Activated T-cell treated with anti-CD3 and anti-CD28 coated beads, Interleukin-2, amount 50 U/mL, for 24 hours (primary cell): ENCODE measurements around the gene ENC1.
"Not testable (repeated sequence)": the region's sequence is repeated elsewhere in the genome, so short reads cannot be mapped to it uniquely, and the experiment has no call there.

Experiments
- DNase-seq: peaks from one replicate; pipeline ENCODE4 v3.0.0-alpha.2; 2020
- H3K27ac Mint-ChIP-seq: 2 replicates; pipeline ENCODE4 v1.8.0; 2020; ENCODE audit warnings: mild to moderate bottlenecking, mixed read lengths
- H3K27me3 Mint-ChIP-seq: 2 replicates; pipeline ENCODE4 v1.8.0; 2020; ENCODE audit warnings: mixed read lengths
- H3K36me3 Mint-ChIP-seq: 2 replicates; pipeline ENCODE4 v1.8.0; 2020; ENCODE audit warnings: low read depth, mixed read lengths
- H3K4me1 Mint-ChIP-seq: 2 replicates; pipeline ENCODE4 v1.8.0; 2020; ENCODE audit warnings: low read depth, mixed read lengths
- H3K4me3 Mint-ChIP-seq: 2 replicates; pipeline ENCODE4 v1.8.0; 2020; ENCODE audit warnings: mild to moderate bottlenecking, moderate library complexity, mixed read lengths
- H3K9me3 Mint-ChIP-seq: 2 replicates; pipeline ENCODE4 v1.8.0; 2020; ENCODE audit warnings: mixed read lengths

Gene ENC1

GRCh38 chr5:74640450-74640953 is at the start of gene ENC1:
Gene ENC1, minus strand, starts transcription at chr5:74640728. Its CDS starts 4,243 bp downstream, at chr5:74636485.
- Mint-ChIP-seq H3K27me3 (peaks cover 77% of the 10 kb centered on the region), H3K9me3 (no peaks in the 10 kb centered on the region), H3K36me3 (peaks cover 4% of the 10 kb centered on the region), H3K4me3 (peak within 1 kb of the TSS; percentile 80), H3K27ac (no peak within 1 kb of the TSS), H3K4me1 (peaks cover 39% of the 10 kb centered on the region)
- DNase-seq = peak; percentile 84

GRCh38 chr5:74686962-74687751 is 46.6 kb upstream of the ENC1 start:
- DNase-seq = no peak
- Mint-ChIP-seq H3K27me3 (no peaks in the 10 kb centered on the region), H3K36me3 (peaks cover 46% of the 10 kb centered on the region), H3K4me3 (peak overlapping the region; percentile 78), H3K9me3 (no peaks in the 10 kb centered on the region), H3K27ac (no peak overlapping the region), H3K4me1 (peaks cover 25% of the 10 kb centered on the region)

- Mint-ChIP-seq H3K36me3 (peaks cover 36% of the 10 kb centered on the region), H3K9me3 (no peaks in the 10 kb centered on the region), H3K4me3 (peak overlapping the region; percentile 78), H3K27ac (peak overlapping the region; percentile 70), H3K27me3 (no peaks in the 10 kb centered on the region), H3K4me1 (peaks cover 25% of the 10 kb centered on the region)
- DNase-seq = peak; percentile 35
Observed at GRCh38 chr5:74685979-74686631, 45.6 kb upstream of the ENC1 start.

- H3K9me3 Mint-ChIP-seq = no peaks in the 10 kb centered on the region
- peaks cover 27% of the 10 kb centered on the region for H3K36me3 Mint-ChIP-seq
- peaks cover 25% of the 10 kb centered on the region for H3K4me1 Mint-ChIP-seq
- peak within 1 kb of the TSS; percentile 82 for H3K27ac Mint-ChIP-seq
- peak; percentile 90 for DNase-seq
- H3K27me3 Mint-ChIP-seq = no peaks in the 10 kb centered on the region
- H3K4me3 Mint-ChIP-seq = peak within 1 kb of the TSS; percentile 78
Observed at GRCh38 chr5:74684900-74685851, 44.6 kb upstream of the ENC1 start, which contains the start of gene HEXB. Gene HEXB, plus strand, starts transcription at chr5:74685233. Its CDS starts 28 bp downstream, at chr5:74685261.

- no peaks in the 10 kb centered on the region for H3K9me3 Mint-ChIP-seq
- no peak overlapping the region for H3K4me3 Mint-ChIP-seq
- H3K27me3 Mint-ChIP-seq = peaks cover 6% of the 10 kb centered on the region
- no peaks in the 10 kb centered on the region for H3K36me3 Mint-ChIP-seq
- peaks cover 3% of the 10 kb centered on the region for H3K4me1 Mint-ChIP-seq
- no peak for DNase-seq
- H3K27ac Mint-ChIP-seq = no peak overlapping the region
Observed at GRCh38 chr5:74679966-74680365, 39.4 kb upstream of the ENC1 start.

- not testable (repeated sequence) for H3K4me3 Mint-ChIP-seq, H3K36me3 Mint-ChIP-seq, H3K27me3 Mint-ChIP-seq, DNase-seq, H3K9me3 Mint-ChIP-seq, H3K27ac Mint-ChIP-seq, H3K4me1 Mint-ChIP-seq
Observed at GRCh38 chr5:74679300-74679699, 38.8 kb upstream of the ENC1 start.

GRCh38 chr5:74678123-74678522 is 37.6 kb upstream of the ENC1 start:
- H3K36me3 Mint-ChIP-seq, H3K4me1 Mint-ChIP-seq, DNase-seq, H3K27ac Mint-ChIP-seq, H3K4me3 Mint-ChIP-seq, H3K9me3 Mint-ChIP-seq: not testable (repeated sequence)
- peaks cover 11% of the 10 kb centered on the region for H3K27me3 Mint-ChIP-seq

- not testable (repeated sequence) for H3K9me3 Mint-ChIP-seq, DNase-seq, H3K4me1 Mint-ChIP-seq, H3K4me3 Mint-ChIP-seq, H3K36me3 Mint-ChIP-seq, H3K27ac Mint-ChIP-seq
- peaks cover 17% of the 10 kb centered on the region for H3K27me3 Mint-ChIP-seq
Observed at GRCh38 chr5:74676466-74676865, 35.9 kb upstream of the ENC1 start.

- no peak overlapping the region for H3K27ac Mint-ChIP-seq
Observed at GRCh38 chr5:74673011-74673790, 32.7 kb upstream of the ENC1 start.

GRCh38 chr5:74672215-74672877 is 31.8 kb upstream of the ENC1 start:
- Mint-ChIP-seq H3K27me3 (peaks cover 13% of the 10 kb centered on the region), H3K36me3 (no peaks in the 10 kb centered on the region), H3K4me1 (no peaks in the 10 kb centered on the region), H3K4me3 (no peak overlapping the region), H3K27ac (no peak overlapping the region), H3K9me3 (no peaks in the 10 kb centered on the region)
- DNase-seq = no peak

More at GRCh38 chr5:74673011-74673790, 32.7 kb upstream of the ENC1 start:
- Mint-ChIP-seq H3K4me1 (no peaks in the 10 kb centered on the region), H3K36me3 (no peaks in the 10 kb centered on the region), H3K9me3 (no peaks in the 10 kb centered on the region), H3K4me3 (no peak overlapping the region), H3K27me3 (peaks cover 13% of the 10 kb centered on the region)
- DNase-seq = no peak

- DNase-seq = no peak
- H3K4me1 Mint-ChIP-seq = no peaks in the 10 kb centered on the region
- H3K36me3 Mint-ChIP-seq = no peaks in the 10 kb centered on the region
- H3K9me3 Mint-ChIP-seq = no peaks in the 10 kb centered on the region
- H3K27ac Mint-ChIP-seq = no peak overlapping the region
- H3K4me3 Mint-ChIP-seq = no peak overlapping the region
- peaks cover 19% of the 10 kb centered on the region for H3K27me3 Mint-ChIP-seq
Observed at GRCh38 chr5:74670396-74671038, 30.0 kb upstream of the ENC1 start.

GRCh38 chr5:74669821-74670220 is 29.3 kb upstream of the ENC1 start:
- no peaks in the 10 kb centered on the region for H3K4me1 Mint-ChIP-seq
- H3K36me3 Mint-ChIP-seq = no peaks in the 10 kb centered on the region
- no peak for DNase-seq
- no peak overlapping the region for H3K27ac Mint-ChIP-seq
- H3K9me3 Mint-ChIP-seq = no peaks in the 10 kb centered on the region
- H3K4me3 Mint-ChIP-seq = no peak overlapping the region
- H3K27me3 Mint-ChIP-seq = peaks cover 16% of the 10 kb centered on the region

GRCh38 chr5:74667396-74667795 is 26.9 kb upstream of the ENC1 start:
- no peaks in the 10 kb centered on the region for H3K4me1 Mint-ChIP-seq
- H3K9me3 Mint-ChIP-seq = no peaks in the 10 kb centered on the region
- DNase-seq = no peak
- H3K36me3 Mint-ChIP-seq = no peaks in the 10 kb centered on the region
- peaks cover 21% of the 10 kb centered on the region for H3K27me3 Mint-ChIP-seq
- no peak overlapping the region for H3K4me3 Mint-ChIP-seq
- no peak overlapping the region for H3K27ac Mint-ChIP-seq
